ENCODE results near the gene TSC22D3. TPM values are rescaled to one million over a fixed set of nuclear protein-coding genes. Genes with fewer than 3 reads are reported as not detected.

The TSC22D3 gene
- total RNA-seq, 1 donor from 2014 or later = 212 TPM

DNA sequence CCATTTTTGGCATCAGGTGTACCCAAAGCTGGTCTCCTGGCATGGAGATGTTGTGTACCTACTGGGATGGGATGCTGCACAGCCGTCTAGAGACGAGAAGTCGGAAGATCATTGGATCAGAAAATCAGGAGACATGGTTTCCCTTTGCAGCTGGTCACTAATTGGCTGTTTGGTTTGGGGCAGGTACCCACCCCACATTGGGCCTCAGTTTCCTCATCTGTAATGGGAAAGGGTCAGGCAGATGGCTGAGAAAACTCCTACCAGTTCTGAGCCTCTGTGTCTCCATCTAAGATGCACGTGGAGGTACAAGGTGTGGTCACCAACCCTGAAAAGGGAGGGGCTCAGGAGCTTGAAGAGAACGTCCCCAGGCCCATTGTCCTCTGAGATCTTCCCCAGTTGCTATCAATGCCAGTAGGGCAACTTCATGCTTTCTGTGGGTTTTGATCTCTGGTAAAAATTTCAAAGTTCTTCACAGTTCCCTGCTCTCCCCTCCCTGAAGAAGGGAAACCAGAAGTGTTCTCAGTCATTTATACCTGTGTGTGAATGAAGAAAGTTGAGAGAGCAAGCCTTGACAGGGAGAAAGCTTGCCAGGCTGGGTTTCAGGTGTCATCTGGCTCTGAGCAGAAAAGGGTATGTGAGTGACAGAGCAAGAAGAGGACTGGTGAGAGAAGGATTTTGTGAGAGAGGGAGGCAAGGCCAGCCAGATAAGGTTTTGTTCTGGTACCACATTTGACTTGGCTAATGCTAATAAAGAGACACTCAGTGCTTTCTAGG, 15.1 kb downstream of the TSC22D3 start:
- Mint-ChIP-seq H3K27me3 (ENCODE audit: unreplicated experiment) (no peaks in the 10 kb centered on the region), H3K9me3 (ENCODE audit: unreplicated experiment) (peaks cover 3% of the 10 kb centered on the region), H3K36me3 (ENCODE audit: unreplicated experiment) (no peaks in the 10 kb centered on the region), H3K4me3 (ENCODE audit: unreplicated experiment) (no peak overlapping the region), H3K27ac (ENCODE audit: unreplicated experiment) (no peak overlapping the region), H3K4me1 (ENCODE audit: unreplicated experiment) (peaks cover 12% of the 10 kb centered on the region)
- no peak for DNase-seq (ENCODE audit: extremely low spot score, unreplicated experiment)
- TF ChIP-seq, protein P1, sequence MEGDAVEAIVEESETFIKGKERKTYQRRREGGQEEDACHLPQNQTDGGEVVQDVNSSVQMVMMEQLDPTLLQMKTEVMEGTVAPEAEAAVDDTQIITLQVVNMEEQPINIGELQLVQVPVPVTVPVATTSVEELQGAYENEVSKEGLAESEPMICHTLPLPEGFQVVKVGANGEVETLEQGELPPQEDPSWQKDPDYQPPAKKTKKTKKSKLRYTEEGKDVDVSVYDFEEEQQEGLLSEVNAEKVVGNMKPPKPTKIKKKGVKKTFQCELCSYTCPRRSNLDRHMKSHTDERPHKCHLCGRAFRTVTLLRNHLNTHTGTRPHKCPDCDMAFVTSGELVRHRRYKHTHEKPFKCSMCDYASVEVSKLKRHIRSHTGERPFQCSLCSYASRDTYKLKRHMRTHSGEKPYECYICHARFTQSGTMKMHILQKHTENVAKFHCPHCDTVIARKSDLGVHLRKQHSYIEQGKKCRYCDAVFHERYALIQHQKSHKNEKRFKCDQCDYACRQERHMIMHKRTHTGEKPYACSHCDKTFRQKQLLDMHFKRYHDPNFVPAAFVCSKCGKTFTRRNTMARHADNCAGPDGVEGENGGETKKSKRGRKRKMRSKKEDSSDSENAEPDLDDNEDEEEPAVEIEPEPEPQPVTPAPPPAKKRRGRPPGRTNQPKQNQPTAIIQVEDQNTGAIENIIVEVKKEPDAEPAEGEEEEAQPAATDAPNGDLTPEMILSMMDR (IDR thresholded peaks at IDR 0.05) = no peak

DNA sequence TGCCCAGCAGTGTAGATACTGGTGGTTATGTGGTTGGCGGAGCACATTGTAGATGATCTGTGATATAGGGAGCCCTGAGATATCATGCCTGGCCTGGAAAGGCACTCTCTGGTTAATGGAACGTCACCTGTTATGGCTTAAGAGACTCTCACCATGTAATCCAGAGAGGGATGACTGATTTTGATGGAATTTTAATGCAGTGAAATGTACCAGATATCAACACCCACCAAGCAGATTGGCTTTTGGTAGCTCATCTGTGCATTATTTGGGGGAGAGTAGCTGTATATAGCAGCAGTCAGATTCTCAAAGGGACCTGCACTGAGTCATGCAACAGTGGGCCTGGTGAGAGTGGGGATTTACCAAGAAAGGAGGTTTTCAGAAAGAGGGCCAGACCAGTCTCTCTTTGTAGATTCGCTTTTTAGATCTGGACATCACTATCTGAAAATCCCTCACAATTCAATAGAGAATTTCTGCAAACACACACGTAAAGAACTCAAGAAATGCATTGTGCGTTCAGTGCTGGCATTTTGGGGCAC, 17.3 kb downstream of the TSC22D3 start:
- H3K27ac Mint-ChIP-seq (ENCODE audit: unreplicated experiment) = no peak overlapping the region
- H3K4me1 Mint-ChIP-seq (ENCODE audit: unreplicated experiment) = peaks cover 7% of the 10 kb centered on the region
- H3K36me3 Mint-ChIP-seq (ENCODE audit: unreplicated experiment) = no peaks in the 10 kb centered on the region
- no peaks in the 10 kb centered on the region for H3K27me3 Mint-ChIP-seq (ENCODE audit: unreplicated experiment)
- H3K9me3 Mint-ChIP-seq (ENCODE audit: unreplicated experiment) = peaks cover 3% of the 10 kb centered on the region
- DNase-seq (ENCODE audit: extremely low spot score, unreplicated experiment) = no peak
- TF ChIP-seq, protein P1 (IDR thresholded peaks at IDR 0.05) = no peak
- H3K4me3 Mint-ChIP-seq (ENCODE audit: unreplicated experiment) = no peak overlapping the region

GRCh38 chrX:107755721-107756120, 19.9 kb downstream of the TSC22D3 start:
- no peak overlapping the region for H3K27ac Mint-ChIP-seq (ENCODE audit: unreplicated experiment)
- TF ChIP-seq, protein P1 (IDR thresholded peaks at IDR 0.05) = no peak
- H3K4me1 Mint-ChIP-seq (ENCODE audit: unreplicated experiment) = peaks cover 10% of the 10 kb centered on the region
- H3K4me3 Mint-ChIP-seq (ENCODE audit: unreplicated experiment) = no peak overlapping the region
- H3K27me3 Mint-ChIP-seq (ENCODE audit: unreplicated experiment) = no peaks in the 10 kb centered on the region
- H3K9me3 Mint-ChIP-seq (ENCODE audit: unreplicated experiment) = peaks cover 3% of the 10 kb centered on the region
- DNase-seq (ENCODE audit: extremely low spot score, unreplicated experiment) = no peak
- H3K36me3 Mint-ChIP-seq (ENCODE audit: unreplicated experiment) = no peaks in the 10 kb centered on the region

- H3K27ac Mint-ChIP-seq (ENCODE audit: unreplicated experiment) = no peak overlapping the region
- no peaks in the 10 kb centered on the region for H3K9me3 Mint-ChIP-seq (ENCODE audit: unreplicated experiment)
- H3K36me3 Mint-ChIP-seq (ENCODE audit: unreplicated experiment) = no peaks in the 10 kb centered on the region
- peaks cover 20% of the 10 kb centered on the region for H3K4me1 Mint-ChIP-seq (ENCODE audit: unreplicated experiment)
- TF ChIP-seq, protein P1 (IDR thresholded peaks at IDR 0.05) = no peak
- H3K27me3 Mint-ChIP-seq (ENCODE audit: unreplicated experiment) = no peaks in the 10 kb centered on the region
- no peak overlapping the region for H3K4me3 Mint-ChIP-seq (ENCODE audit: unreplicated experiment)
- DNase-seq (ENCODE audit: extremely low spot score, unreplicated experiment) = no peak
These were observed 22.4 kb downstream of the TSC22D3 start for GRCh38 chrX:107753187-107753586.

DNA sequence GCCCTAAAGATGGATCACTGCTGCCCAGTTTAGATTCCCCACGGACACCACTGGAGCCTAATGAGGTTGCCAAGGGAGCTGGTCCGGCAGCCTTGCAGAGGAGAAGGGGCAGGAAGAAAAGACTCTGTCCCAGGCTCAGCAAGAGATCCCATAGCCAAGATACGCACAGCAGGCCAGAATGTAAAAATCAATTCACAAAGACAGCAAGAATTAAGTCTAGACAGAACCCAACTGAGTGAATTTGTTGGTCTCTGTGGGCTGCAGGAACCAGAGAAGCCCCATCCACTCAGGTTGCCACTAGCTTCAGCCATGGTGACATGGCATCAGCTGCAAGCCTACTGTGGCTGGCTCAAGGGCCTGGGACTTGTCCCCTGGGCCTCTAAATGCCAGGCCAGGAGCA, 22.9 kb downstream of the TSC22D3 start:
- Mint-ChIP-seq H3K4me3 (ENCODE audit: unreplicated experiment) (no peak overlapping the region), H3K9me3 (ENCODE audit: unreplicated experiment) (no peaks in the 10 kb centered on the region), H3K4me1 (ENCODE audit: unreplicated experiment) (peaks cover 25% of the 10 kb centered on the region), H3K36me3 (ENCODE audit: unreplicated experiment) (no peaks in the 10 kb centered on the region), H3K27me3 (ENCODE audit: unreplicated experiment) (no peaks in the 10 kb centered on the region), H3K27ac (ENCODE audit: unreplicated experiment) (no peak overlapping the region)
- DNase-seq (ENCODE audit: extremely low spot score, unreplicated experiment) = no peak
- TF ChIP-seq, protein P1 (IDR thresholded peaks at IDR 0.05) = no peak

Measured in osteocyte (in vitro differentiated cells).